Small intestine (tissue), 7 donors: Measurements from ENCODE around the gene MSI2. TPM values are rescaled to one million over a fixed set of nuclear protein-coding genes. Genes with fewer than 3 reads are reported as not detected.

Experiments
- DNase-seq, 2 donors: peaks; one replicate each; pipeline versions ENCODE4 v3.0.0 to v3.0.0-alpha.2; 2013
- FAIRE-seq: peaks from 2 replicates; lab custom pipeline; 2012; peaks lifted over from hg19 to GRCh38; lab: Jason Lieb, UNC
- H3K27ac ChIP-seq, 3 donors: one replicate each; pipeline ENCODE4 v1.5.1; 2013; ENCODE audit warnings: low read length in 2 of 3, mild to moderate bottlenecking in 2 of 3, control low read depth in 1 of 3, inconsistent platforms in 1 of 3, low read depth in 1 of 3, moderate library complexity in 1 of 3
- H3K27me3 ChIP-seq, 3 donors: one replicate each; pipeline ENCODE4 v1.6.1; 2013; ENCODE audit warnings: low read length in 3 of 3, inconsistent platforms in 1 of 3; ENCODE audit not compliant: control insufficient read depth in 3 of 3, insufficient read depth in 3 of 3
- H3K36me3 ChIP-seq, 3 donors: one replicate each; pipeline ENCODE4 v1.6.1; 2013; ENCODE audit warnings: low read length in 3 of 3, inconsistent platforms in 1 of 3, low read depth in 1 of 3, mild to moderate bottlenecking in 1 of 3, moderate library complexity in 1 of 3; ENCODE audit not compliant: control insufficient read depth in 3 of 3, insufficient read depth in 2 of 3
- H3K4me1 ChIP-seq, 3 donors: one replicate each; pipeline ENCODE4 v1.6.1; 2013; ENCODE audit warnings: low read length in 2 of 3, inconsistent platforms in 1 of 3, low read depth in 1 of 3, mild to moderate bottlenecking in 1 of 3, moderate library complexity in 1 of 3; ENCODE audit not compliant: control insufficient read depth in 3 of 3, insufficient read depth in 2 of 3
- H3K4me3 ChIP-seq, 3 donors: one replicate each; pipeline ENCODE4 v1.5.1; 2013; ENCODE audit warnings: low read length in 3 of 3, control low read depth in 1 of 3, inconsistent platforms in 1 of 3, low read depth in 1 of 3, mild to moderate bottlenecking in 1 of 3, moderate library complexity in 1 of 3
- H3K9me3 ChIP-seq, 2 donors: one replicate each; pipeline ENCODE4 v1.6.1; 2013; ENCODE audit warnings: low read depth in 1 of 2, low read length in 1 of 2; ENCODE audit not compliant: control insufficient read depth in 2 of 2, insufficient read depth in 1 of 2
- WGBS, 3 donors: extraction: QIAGEN DNeasy Blood & Tissue Kit; methylation state at CpG; one replicate each; pipeline ENCODE4 v1.1.7; 2013; 5-methylcytosine and 5-hydroxymethylcytosine counted together
- polyA plus RNA-seq, 4 donors: library from polyadenylated mRNA; stranded (reverse) in 3 of 4; unstranded in 1 of 4; fragments of 200-250 nt in 3 of 4; fragments of 120-200 nt in 1 of 4; gene quantifications; one replicate each; pipeline versions ENCODE4 v1.2.1 to v1.2.3, GENCODE V29; 2013
- donor health status: healthy with polysubstance abuse.
- donor health status: control.
- donor health status: control.
- donor health status: Bipolar disorder and iron deficiency.
- donor health status: healthy.

The MSI2 gene
- polyA plus RNA-seq, 4 donors: 5.1 to 49.4 (median 12.6) TPM

DNA sequence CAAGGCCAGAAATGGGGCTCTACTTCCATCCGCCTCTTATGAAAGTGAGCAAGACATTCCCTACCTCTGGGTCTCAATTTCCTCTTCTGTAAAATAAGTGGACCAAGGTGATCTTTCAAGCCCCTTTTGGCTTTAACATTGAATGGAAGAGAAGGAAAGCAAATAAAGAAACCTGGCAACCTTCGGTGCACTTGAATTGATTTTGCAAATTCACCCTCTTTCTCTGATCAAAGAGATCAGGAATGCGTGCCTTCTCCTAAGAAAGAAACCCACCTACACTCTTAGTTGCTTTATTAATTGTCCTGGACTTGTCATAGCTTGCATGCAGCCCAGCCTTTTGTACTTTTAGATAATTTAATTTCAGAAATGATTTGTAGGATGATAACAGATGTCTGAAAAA is 3.0 kb downstream of the MSI2 start:
- H3K27me3 ChIP-seq: no peaks in the 10 kb centered on the region
- no peak for FAIRE-seq
- no peak overlapping the region for H3K27ac ChIP-seq
- WGBS, 3 donors: 82 to 91% (median 85%) methylated on average over 3 of the region's 3 CpGs
- no peaks in the 10 kb centered on the region for H3K9me3 ChIP-seq
- H3K4me3 ChIP-seq: no peak overlapping the region
- H3K4me1 ChIP-seq: peaks cover 0 to 3% (median 0%) of the 10 kb centered on the region in 3 donors
- H3K36me3 ChIP-seq: peaks cover 0 to 12% (median 0%) of the 10 kb centered on the region in 3 donors
- no peak for DNase-seq

DNA sequence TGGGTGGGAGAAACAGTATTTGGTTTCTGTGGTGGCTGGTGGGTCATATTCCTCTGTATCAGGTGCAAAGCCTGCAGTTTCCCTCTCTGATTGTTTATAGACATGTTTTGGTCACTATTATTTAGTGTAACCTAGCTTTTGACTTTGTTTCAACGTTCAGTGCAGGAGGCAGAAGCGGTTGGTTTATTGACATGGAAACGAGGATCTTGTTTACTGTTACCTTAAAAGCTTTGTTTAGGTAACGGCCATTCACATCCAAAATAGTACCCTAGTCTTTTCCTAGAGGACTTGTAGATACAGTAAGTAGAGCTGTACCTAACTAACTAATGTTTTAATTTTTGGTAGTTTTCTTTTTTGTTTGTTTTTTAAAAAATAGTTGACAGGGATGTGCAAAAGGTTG is 3.5 kb downstream of the MSI2 start:
- DNase-seq (no peak), FAIRE-seq (no peak)
- no peak overlapping the region for H3K27ac ChIP-seq
- 67 to 69% (median 69%) methylated on average over 4 of the region's 4 CpGs for WGBS, 3 donors
- no peaks in the 10 kb centered on the region for H3K27me3 ChIP-seq
- peaks cover 0 to 17% (median 0%) of the 10 kb centered on the region in 3 donors for H3K36me3 ChIP-seq
- no peaks in the 10 kb centered on the region for H3K9me3 ChIP-seq
- H3K4me3 ChIP-seq: no peak overlapping the region
- H3K4me1 ChIP-seq: peaks cover 0 to 3% (median 0%) of the 10 kb centered on the region in 3 donors

DNA sequence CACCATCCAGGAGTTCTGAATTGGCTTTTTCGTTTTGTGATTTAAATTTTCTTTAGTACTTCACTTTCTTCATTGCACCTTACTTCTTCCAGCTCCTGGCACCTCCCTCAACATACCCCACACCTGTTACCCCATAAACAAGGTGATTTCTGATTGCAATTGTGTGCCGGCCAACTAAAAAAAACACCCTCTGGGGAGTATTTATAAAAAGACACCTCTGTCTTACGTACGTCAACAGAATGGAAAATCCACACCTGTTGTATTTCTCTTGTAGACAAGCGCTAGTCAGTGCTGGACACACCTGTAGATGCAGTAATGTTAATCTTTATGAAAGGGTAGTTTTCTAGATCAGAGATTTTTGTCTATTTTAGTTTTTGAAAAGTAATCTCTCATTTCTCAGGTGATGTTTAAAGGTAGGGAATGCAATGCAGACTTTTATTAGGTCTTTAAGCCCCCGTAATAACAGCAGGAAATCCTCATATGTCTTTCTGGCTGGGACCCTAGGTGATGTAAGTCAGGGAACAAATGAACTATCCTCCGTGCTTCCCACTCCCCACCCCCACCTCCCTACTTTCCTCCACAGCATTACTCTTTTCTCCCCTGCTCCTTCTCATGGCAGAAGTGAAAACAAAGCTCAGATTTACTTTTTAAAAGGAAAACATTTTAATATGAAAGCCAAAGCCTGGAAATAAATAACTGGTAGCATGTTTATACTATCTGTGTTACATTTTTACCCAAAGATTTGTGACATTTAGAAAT is 4.2 kb downstream of the MSI2 start:
- WGBS, 3 donors: 90 to 91% (median 90%) methylated on average over 7 of the region's 7 CpGs
- H3K4me3 ChIP-seq: no peak overlapping the region
- H3K4me1 ChIP-seq: peaks cover 0 to 3% (median 0%) of the 10 kb centered on the region in 3 donors
- peaks cover 0 to 21% (median 0%) of the 10 kb centered on the region in 3 donors for H3K36me3 ChIP-seq
- no peaks in the 10 kb centered on the region for H3K9me3 ChIP-seq
- no peak for FAIRE-seq
- no peaks in the 10 kb centered on the region for H3K27me3 ChIP-seq
- DNase-seq: no peak
- no peak overlapping the region for H3K27ac ChIP-seq

DNA sequence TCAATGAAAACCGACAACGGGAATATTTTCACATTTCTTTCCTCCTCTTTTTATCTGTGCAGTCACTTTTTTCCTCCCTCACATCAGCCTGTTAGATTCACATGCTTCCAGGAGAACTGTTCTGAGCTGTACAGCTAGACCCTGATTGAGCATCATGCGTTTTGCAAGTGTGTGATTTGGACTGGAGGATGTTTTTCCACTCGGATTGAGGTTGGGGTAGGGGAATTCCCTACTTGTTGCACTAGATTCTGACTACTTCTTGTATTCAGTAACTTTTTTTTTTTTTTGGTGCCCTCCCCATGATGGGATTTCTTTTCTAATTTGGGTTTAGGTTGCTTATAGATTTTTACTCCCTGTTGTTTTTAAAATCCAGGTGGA is 4.8 kb downstream of the MSI2 start:
- H3K4me3 ChIP-seq: no peak overlapping the region
- no peak overlapping the region for H3K27ac ChIP-seq
- H3K27me3 ChIP-seq: no peaks in the 10 kb centered on the region
- WGBS, 3 donors: 75 to 86% (median 78%) methylated on average over 4 of the region's 4 CpGs
- H3K9me3 ChIP-seq: no peaks in the 10 kb centered on the region
- H3K4me1 ChIP-seq: peaks cover 0 to 3% (median 0%) of the 10 kb centered on the region in 3 donors
- peaks cover 0 to 24% (median 0%) of the 10 kb centered on the region in 3 donors for H3K36me3 ChIP-seq
- DNase-seq (no peak), FAIRE-seq (no peak)

DNA sequence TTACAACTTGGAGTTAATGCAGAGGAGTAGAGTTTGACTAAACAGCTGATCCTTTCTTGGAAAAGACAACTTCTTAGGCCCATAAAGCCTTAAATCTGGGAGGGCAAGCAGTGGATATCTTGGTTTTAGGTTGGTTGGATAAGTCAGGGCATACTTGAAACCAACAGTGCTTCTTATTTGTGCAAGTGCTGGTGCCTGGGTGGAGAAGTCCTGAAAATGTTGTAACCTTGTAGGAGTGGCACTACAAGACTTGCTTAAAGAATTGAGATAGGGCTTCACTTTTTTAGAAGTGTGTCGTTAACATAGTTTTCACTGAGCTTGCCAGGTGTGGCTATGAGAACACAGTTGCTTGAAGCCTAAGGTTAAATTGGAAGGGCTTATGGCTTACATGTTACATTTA is 6.2 kb downstream of the MSI2 start:
- Histone ChIP-seq H3K4me1 (peaks cover 0 to 3% (median 0%) of the 10 kb centered on the region in 3 donors), H3K27ac (no peak overlapping the region), H3K9me3 (no peaks in the 10 kb centered on the region), H3K27me3 (no peaks in the 10 kb centered on the region), H3K4me3 (no peak overlapping the region), H3K36me3 (peaks cover 0 to 36% (median 2%) of the 10 kb centered on the region in 3 donors)
- FAIRE-seq: no peak
- WGBS, 3 donors: 90 to 93% (median 93%) methylated on average over 1 of the region's 1 CpG
- no peak for DNase-seq

DNA sequence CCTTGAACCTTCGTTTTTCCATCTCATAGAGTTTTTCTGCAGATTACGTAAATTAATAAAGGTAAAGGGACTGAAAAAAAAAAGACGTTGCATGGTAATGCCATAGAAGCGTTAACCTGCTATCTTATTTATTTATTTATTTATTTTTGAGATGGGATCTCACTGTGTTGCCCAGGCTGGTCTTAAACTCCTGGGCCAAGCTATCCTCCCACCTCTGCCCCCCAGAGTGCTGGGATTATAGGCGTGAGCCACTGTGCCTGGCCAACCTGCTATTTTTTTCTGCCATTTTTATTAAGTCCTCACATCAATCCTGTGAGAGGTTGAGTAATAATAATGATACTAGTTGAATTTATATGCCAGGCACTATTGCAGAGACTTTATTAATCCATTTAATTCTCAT is 7.9 kb downstream of the MSI2 start:
- FAIRE-seq (no peak), DNase-seq (no peak)
- 96 to 97% (median 97%) methylated on average over 5 of the region's 5 CpGs for WGBS, 3 donors
- Histone ChIP-seq H3K4me1 (peaks cover 0 to 10% (median 0%) of the 10 kb centered on the region in 3 donors), H3K27ac (no peak overlapping the region), H3K27me3 (no peaks in the 10 kb centered on the region), H3K4me3 (no peak overlapping the region), H3K9me3 (no peaks in the 10 kb centered on the region), H3K36me3 (peaks cover 0 to 36% (median 2%) of the 10 kb centered on the region in 3 donors)

DNA sequence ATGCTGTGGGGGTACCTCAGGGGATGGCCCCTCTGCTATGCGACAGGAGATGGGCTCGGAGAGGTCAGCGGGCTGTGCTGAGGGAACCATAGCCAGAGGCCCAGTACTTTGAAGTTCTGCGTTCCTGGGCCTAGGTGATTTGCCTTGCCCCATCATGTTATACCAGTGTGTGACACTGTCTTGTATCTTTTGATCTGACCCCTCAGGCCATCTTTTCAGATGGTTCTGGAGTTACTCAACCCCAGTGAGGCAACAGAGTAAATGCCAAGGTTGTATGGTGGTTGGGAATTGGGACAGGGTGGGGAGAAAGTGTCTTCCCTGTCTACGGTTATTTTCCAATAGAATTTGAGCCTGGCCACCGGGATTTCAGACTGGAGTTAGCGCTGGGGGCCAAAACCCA is 8.5 kb downstream of the MSI2 start:
- no peak for DNase-seq
- Histone ChIP-seq H3K27me3 (no peaks in the 10 kb centered on the region), H3K27ac (no peak overlapping the region), H3K36me3 (peaks cover 0 to 39% (median 2%) of the 10 kb centered on the region in 3 donors), H3K4me1 (peaks cover 0 to 12% (median 0%) of the 10 kb centered on the region in 3 donors), H3K9me3 (no peaks in the 10 kb centered on the region), H3K4me3 (no peak overlapping the region)
- no peak for FAIRE-seq
- WGBS, 3 donors: 93 to 96% (median 95%) methylated on average over 7 of the region's 7 CpGs

DNA sequence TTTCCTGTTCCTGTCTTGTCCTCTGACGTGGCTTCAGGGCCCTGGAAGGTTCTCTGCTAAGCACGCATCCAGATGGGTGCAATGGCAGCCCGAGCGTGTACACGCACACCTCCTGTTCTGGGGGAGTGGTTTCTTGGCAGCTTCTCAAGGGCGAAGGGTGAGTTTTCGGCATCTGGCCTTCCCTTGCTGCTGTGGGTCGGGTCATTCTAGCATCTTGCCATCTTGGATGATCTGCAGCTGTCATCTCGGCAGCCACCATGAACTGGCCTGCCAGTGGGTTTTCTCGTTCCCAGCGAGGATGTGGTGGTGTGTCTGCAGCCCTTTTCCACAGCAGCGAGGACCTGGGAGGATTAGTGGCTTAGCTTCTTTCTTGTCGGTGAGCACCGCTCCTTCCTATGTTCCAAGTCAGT is 10.6 kb downstream of the MSI2 start:
- Histone ChIP-seq H3K36me3 (peaks cover 0 to 47% (median 2%) of the 10 kb centered on the region in 3 donors), H3K27me3 (no peaks in the 10 kb centered on the region), H3K27ac (no peak overlapping the region), H3K4me1 (peaks cover 0 to 12% (median 0%) of the 10 kb centered on the region in 3 donors), H3K4me3 (no peak overlapping the region), H3K9me3 (no peaks in the 10 kb centered on the region)
- 90 to 94% (median 92%) methylated on average over 14 of the region's 14 CpGs for WGBS, 3 donors
- FAIRE-seq (no peak), DNase-seq (no peak)
